ENCODE data around the gene EXOC3L1. TPM values are rescaled to one million over a fixed set of nuclear protein-coding genes. Genes with fewer than 3 reads are reported as not detected.

The EXOC3L1 gene
- total and polyA plus RNA-seq, 2 of the 13 experiments (the other 11 are each of a cell fraction or from before 2014, with no cell fraction given), result 0.12 TPM; not detected in 1

DNA sequence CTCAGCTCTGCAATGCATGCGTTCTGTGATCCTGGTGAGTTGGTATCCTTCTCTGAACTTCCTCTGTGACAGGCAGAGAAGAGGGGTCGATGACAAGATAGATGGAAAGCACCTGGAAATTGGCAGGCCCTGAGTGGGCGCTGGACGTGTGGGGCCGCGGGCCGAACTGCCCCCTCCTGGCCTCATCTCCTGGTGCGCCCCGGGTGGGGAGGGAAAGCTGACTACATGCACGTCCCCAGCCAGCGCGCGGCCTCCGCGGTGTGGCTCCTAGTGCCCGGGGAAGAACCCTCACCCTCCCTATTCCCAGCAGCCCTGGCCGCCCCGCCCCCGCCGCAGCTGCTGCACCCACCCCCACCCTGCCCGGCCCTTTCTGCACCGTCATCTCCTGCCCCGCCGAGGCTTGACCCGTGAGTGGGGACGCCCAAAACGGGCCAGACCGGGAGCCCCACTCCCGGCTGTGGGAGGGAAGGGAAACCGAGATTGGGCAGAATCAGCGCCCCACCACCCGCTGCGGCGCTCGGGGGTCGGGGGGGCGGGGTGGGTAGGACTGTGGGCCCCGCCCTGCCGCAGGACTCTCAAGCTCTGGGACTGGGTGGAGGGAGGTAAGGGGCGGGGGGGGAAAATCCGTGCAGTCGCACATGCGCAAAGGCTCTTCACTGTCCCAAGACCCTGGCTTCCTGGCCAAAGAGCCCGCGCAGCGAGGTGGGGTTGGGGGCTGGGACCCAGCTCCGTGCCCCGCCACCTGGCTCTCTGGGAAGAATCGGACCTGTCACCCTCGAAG is 19.6 kb downstream of the EXOC3L1 start, which contains the start of gene NOL3 (continued):
- no peak for TF ChIP-seq ZBTB4 (CRISPR knock-in tag; IDR thresholded peaks at IDR 0.05; ENCODE audit: borderline replicate concordance)
- TF ChIP-seq, protein P1, sequence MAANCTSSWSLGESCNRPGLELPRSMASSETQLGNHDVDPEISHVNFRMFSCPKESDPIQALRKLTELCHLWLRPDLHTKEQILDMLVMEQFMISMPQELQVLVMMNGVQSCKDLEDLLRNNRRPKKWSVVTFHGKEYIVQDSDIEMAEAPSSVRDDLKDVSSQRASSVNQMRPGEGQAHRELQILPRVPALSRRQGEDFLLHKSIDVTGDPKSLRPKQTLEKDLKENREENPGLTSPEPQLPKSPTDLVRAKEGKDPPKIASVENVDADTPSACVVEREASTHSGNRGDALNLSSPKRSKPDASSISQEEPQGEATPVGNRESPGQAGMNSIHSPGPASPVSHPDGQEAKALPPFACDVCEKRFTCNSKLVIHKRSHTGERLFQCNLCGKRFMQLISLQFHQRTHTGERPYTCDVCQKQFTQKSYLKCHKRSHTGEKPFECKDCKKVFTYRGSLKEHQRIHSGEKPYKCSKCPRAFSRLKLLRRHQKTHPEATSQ (CRISPR knock-in tag; IDR thresholded peaks at IDR 0.05; ENCODE audit: borderline replicate concordance), result 0 out of 2 replicates have a peak, but pooled peaks have one; percentile 11
- peak; percentile 15 for TF ChIP-seq HNRNPLL (IDR thresholded peaks at IDR 0.05; ENCODE audit: low read depth, low read length, poor library complexity, severe bottlenecking)
- TF ChIP-seq, protein P2, sequence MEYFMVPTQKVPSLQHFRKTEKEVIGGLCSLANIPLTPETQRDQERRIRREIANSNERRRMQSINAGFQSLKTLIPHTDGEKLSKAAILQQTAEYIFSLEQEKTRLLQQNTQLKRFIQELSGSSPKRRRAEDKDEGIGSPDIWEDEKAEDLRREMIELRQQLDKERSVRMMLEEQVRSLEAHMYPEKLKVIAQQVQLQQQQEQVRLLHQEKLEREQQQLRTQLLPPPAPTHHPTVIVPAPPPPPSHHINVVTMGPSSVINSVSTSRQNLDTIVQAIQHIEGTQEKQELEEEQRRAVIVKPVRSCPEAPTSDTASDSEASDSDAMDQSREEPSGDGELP (IDR thresholded peaks at IDR 0.05; ENCODE audit: borderline replicate concordance, low read depth), result peak; percentile 66; the same call in 1 of the 2 replicates
- peak; percentile 78 for TF ChIP-seq PATZ1 (CRISPR knock-in tag; IDR thresholded peaks at IDR 0.05)
- no peak; the same call in none of the 2 replicates for TF ChIP-seq SAFB2 (CRISPR knock-in tag; IDR thresholded peaks at IDR 0.05; ENCODE audit: borderline replicate concordance, low read depth)
- TF ChIP-seq POLR2AphosphoS5 (IDR thresholded peaks at IDR 0.05; ENCODE audit: low read depth, low read length), result peak; percentile 81
- TF ChIP-seq ZFP82 (CRISPR knock-in tag; IDR thresholded peaks at IDR 0.05; ENCODE audit: borderline replicate concordance), result no peak
- no peak; the same call in 1 of the 2 replicates for TF ChIP-seq ZNF441 (CRISPR knock-in tag; IDR thresholded peaks at IDR 0.05; ENCODE audit: borderline replicate concordance)
- TF ChIP-seq, protein P3, sequence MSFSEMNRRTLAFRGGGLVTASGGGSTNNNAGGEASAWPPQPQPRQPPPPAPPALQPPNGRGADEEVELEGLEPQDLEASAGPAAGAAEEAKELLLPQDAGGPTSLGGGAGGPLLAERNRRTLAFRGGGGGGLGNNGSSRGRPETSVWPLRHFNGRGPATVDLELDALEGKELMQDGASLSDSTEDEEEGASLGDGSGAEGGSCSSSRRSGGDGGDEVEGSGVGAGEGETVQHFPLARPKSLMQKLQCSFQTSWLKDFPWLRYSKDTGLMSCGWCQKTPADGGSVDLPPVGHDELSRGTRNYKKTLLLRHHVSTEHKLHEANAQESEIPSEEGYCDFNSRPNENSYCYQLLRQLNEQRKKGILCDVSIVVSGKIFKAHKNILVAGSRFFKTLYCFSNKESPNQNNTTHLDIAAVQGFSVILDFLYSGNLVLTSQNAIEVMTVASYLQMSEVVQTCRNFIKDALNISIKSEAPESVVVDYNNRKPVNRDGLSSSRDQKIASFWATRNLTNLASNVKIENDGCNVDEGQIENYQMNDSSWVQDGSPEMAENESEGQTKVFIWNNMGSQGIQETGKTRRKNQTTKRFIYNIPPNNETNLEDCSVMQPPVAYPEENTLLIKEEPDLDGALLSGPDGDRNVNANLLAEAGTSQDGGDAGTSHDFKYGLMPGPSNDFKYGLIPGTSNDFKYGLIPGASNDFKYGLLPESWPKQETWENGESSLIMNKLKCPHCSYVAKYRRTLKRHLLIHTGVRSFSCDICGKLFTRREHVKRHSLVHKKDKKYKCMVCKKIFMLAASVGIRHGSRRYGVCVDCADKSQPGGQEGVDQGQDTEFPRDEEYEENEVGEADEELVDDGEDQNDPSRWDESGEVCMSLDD (CRISPR knock-in tag; IDR thresholded peaks at IDR 0.05; ENCODE audit: borderline replicate concordance), result no peak
- TF ChIP-seq CTCF (CRISPR knock-in tag; IDR thresholded peaks at IDR 0.05), result peak; percentile 63
- peak; percentile 62 for TF ChIP-seq TFDP2 (CRISPR knock-in tag; IDR thresholded peaks at IDR 0.05)

Data from HepG2 (cell line).